Liver (tissue), 3 donors: ENCODE results near the gene MEF2D.

Experiments
- ATF3 ChIP-seq: IDR thresholded peaks from 2 replicates; pipeline ENCODE4 v1.6.1; 2016; ENCODE audit warnings: antibody characterized with exemption
- CTCF ChIP-seq: fragments of 150-350 bp; IDR thresholded peaks from 2 replicates; pipeline ENCODE4 v1.5.1; 2017; ENCODE audit warnings: improper control_type of control experiment, low read depth, low read length; ENCODE audit not compliant: missing input control
- FOXA1 ChIP-seq: IDR thresholded peaks from 2 replicates; pipeline ENCODE4 v1.6.1; 2016; ENCODE audit warnings: antibody characterized with exemption
- JUND ChIP-seq, 2 donors: IDR thresholded peaks; 2 replicates each; pipeline ENCODE4 v1.6.1; 2016; ENCODE audit warnings: antibody characterized with exemption in 2 of 2
- MAX ChIP-seq: IDR thresholded peaks from 2 replicates; pipeline ENCODE4 v1.6.1; 2016; ENCODE audit warnings: antibody characterized with exemption
- NR2F2 ChIP-seq: IDR thresholded peaks from 2 replicates; pipeline ENCODE4 v1.6.1; 2016; ENCODE audit warnings: antibody characterized with exemption
- RAD21 ChIP-seq, 2 donors: IDR thresholded peaks; 2 replicates each; pipeline ENCODE4 v1.6.1; 2016; ENCODE audit warnings: antibody characterized with exemption in 2 of 2, mild to moderate bottlenecking in 2 of 2
- SP1 ChIP-seq: IDR thresholded peaks from 2 replicates; pipeline ENCODE4 v1.6.1; 2018; ENCODE audit warnings: antibody characterized with exemption, mild to moderate bottlenecking
- TAF1 ChIP-seq: conservative IDR thresholded peaks from 2 replicates; pipeline ENCODE4 v1.6.1; 2016; ENCODE audit warnings: antibody characterized with exemption, mild to moderate bottlenecking
- YY1 ChIP-seq: IDR thresholded peaks from 2 replicates; pipeline ENCODE4 v1.6.1; 2016; ENCODE audit warnings: antibody characterized with exemption, mild to moderate bottlenecking
- ZBTB33 ChIP-seq: IDR thresholded peaks from 2 replicates; pipeline ENCODE4 v1.6.1; 2016; ENCODE audit warnings: antibody characterized with exemption
- TF ChIP-seq, protein P1 (sequence below): IDR thresholded peaks from 2 replicates; pipeline ENCODE4 v1.6.1; 2016; ENCODE audit warnings: antibody characterized with exemption, mild to moderate bottlenecking
- donor health status: healthy.
- donor health status: healthy.

GRCh38 chr1:156511644-156512043 lies 11.1 kb upstream of the MEF2D start:
- TF ChIP-seq SP1 (no peak), CTCF (no peak), YY1 (no peak), TAF1 (no peak), JUND (IDR thresholded peaks at IDR 0.05) (no peak), NR2F2 (no peak), FOXA1 (no peak), ATF3 (no peak), RAD21 (IDR thresholded peaks at IDR 0.05) (no peak), MAX (no peak), ZBTB33 (no peak)
- TF ChIP-seq, protein P1, sequence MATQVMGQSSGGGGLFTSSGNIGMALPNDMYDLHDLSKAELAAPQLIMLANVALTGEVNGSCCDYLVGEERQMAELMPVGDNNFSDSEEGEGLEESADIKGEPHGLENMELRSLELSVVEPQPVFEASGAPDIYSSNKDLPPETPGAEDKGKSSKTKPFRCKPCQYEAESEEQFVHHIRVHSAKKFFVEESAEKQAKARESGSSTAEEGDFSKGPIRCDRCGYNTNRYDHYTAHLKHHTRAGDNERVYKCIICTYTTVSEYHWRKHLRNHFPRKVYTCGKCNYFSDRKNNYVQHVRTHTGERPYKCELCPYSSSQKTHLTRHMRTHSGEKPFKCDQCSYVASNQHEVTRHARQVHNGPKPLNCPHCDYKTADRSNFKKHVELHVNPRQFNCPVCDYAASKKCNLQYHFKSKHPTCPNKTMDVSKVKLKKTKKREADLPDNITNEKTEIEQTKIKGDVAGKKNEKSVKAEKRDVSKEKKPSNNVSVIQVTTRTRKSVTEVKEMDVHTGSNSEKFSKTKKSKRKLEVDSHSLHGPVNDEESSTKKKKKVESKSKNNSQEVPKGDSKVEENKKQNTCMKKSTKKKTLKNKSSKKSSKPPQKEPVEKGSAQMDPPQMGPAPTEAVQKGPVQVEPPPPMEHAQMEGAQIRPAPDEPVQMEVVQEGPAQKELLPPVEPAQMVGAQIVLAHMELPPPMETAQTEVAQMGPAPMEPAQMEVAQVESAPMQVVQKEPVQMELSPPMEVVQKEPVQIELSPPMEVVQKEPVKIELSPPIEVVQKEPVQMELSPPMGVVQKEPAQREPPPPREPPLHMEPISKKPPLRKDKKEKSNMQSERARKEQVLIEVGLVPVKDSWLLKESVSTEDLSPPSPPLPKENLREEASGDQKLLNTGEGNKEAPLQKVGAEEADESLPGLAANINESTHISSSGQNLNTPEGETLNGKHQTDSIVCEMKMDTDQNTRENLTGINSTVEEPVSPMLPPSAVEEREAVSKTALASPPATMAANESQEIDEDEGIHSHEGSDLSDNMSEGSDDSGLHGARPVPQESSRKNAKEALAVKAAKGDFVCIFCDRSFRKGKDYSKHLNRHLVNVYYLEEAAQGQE = no peak
